HEK293 (cell line): ENCODE measurements around the gene PARD3.

Source experiments
- CTCF ChIA-PET: fragments of 350-600 bp; formaldehyde crosslinking; extraction: SDS; loops from one replicate; lab custom pipeline; 2021; ENCODE audit warnings: antibody characterized with exemption; lab: Yijun Ruan, JAX
- POLR2A ChIA-PET: fragments of 300-600 bp; formaldehyde crosslinking; extraction: SDS; loops from one replicate; lab custom pipeline; 2020; ENCODE audit warnings: antibody characterized with exemption, inconsistent platforms; lab: Yijun Ruan, JAX
- H3K27ac ChIP-seq: fragments of 200-500 bp; sonication (Bioruptor generic); 2 replicates; pipeline ENCODE4 v1.5.1; 2014; ENCODE audit warnings: low read depth, low read length, control low read depth, inconsistent platforms; ENCODE audit errors: extremely low read depth
- H3K36me3 ChIP-seq, 2 experiments: fragments of 200-500 bp in 1 of 2; sonication (Bioruptor generic) in 1 of 2; 1 replicate in 1 of 2; 2 replicates in 1 of 2; pipeline ENCODE4 v1.5.1; 2014 to 2017; ENCODE audit warnings: inconsistent platforms in 2 of 2, low read length in 2 of 2; ENCODE audit not compliant: control insufficient read depth in 2 of 2, insufficient read depth in 1 of 2
- H3K4me1 ChIP-seq: fragments of 200-500 bp; sonication (Bioruptor generic); 2 replicates; pipeline ENCODE4 v1.5.1; 2014; ENCODE audit warnings: mild to moderate bottlenecking, low read length, inconsistent platforms; ENCODE audit not compliant: control insufficient read depth, insufficient read depth
- H3K4me3 ChIP-seq: 2 replicates; pipeline ENCODE4 v1.5.1; 2011; ENCODE audit warnings: low read depth, mild to moderate bottlenecking, control low read depth, low read length, moderate library complexity
- H3K9me3 ChIP-seq: fragments of 200-500 bp; sonication (Bioruptor generic); 2 replicates; pipeline ENCODE4 v1.5.1; 2014; ENCODE audit warnings: low read depth, low read length, inconsistent platforms; ENCODE audit not compliant: control insufficient read depth, insufficient read depth
- GLIS1 ChIP-seq: fragments of 450-650 bp; formaldehyde crosslinking; IDR thresholded peaks from 2 replicates; pipeline ENCODE4 v1.5.1; 2016; ENCODE audit warnings: missing biosample characterization, missing genetic modification characterization
- HOXA7 ChIP-seq: sonication (generic); formaldehyde crosslinking; IDR thresholded peaks from 2 replicates; pipeline ENCODE4 v1.8.1; 2022; ENCODE audit warnings: missing genetic modification reagents, borderline replicate concordance
- KLF1 ChIP-seq: fragments of 450-650 bp; formaldehyde crosslinking; IDR thresholded peaks from 2 replicates; pipeline ENCODE4 v1.5.1; 2016; ENCODE audit warnings: missing biosample characterization, missing genetic modification characterization
- KLF10 ChIP-seq: fragments of 450-650 bp; IDR thresholded peaks from 2 replicates; pipeline ENCODE4 v1.5.1; 2018; ENCODE audit warnings: missing biosample characterization, mild to moderate bottlenecking, missing genetic modification characterization
- KLF9 ChIP-seq: fragments of 450-650 bp; formaldehyde crosslinking; IDR thresholded peaks from 2 replicates; pipeline ENCODE4 v1.5.1; 2016; ENCODE audit warnings: missing biosample characterization, missing genetic modification characterization, low read depth
- SP3 ChIP-seq: fragments of 450-650 bp; formaldehyde crosslinking; IDR thresholded peaks from 2 replicates; pipeline ENCODE4 v1.5.1; 2016; ENCODE audit warnings: missing biosample characterization, missing genetic modification characterization
- YY2 ChIP-seq: fragments of 450-650 bp; formaldehyde crosslinking; IDR thresholded peaks from 2 replicates; pipeline ENCODE4 v1.5.1; 2016; ENCODE audit warnings: missing biosample characterization, missing genetic modification characterization
- ZNF140 ChIP-seq: fragments of 450-650 bp; formaldehyde crosslinking; IDR thresholded peaks from 2 replicates; pipeline ENCODE4 v1.5.1; 2016; ENCODE audit warnings: missing biosample characterization, missing genetic modification characterization
- ZNF184 ChIP-seq: fragments of 450-650 bp; IDR thresholded peaks from 2 replicates; pipeline ENCODE4 v1.5.1; 2018; ENCODE audit warnings: missing biosample characterization, mild to moderate bottlenecking, missing genetic modification characterization
- ZNF202 ChIP-seq: fragments of 450-650 bp; formaldehyde crosslinking; IDR thresholded peaks from 2 replicates; pipeline ENCODE4 v1.5.1; 2016; ENCODE audit warnings: missing biosample characterization, missing genetic modification characterization, borderline replicate concordance
- ZNF350 ChIP-seq: fragments of 450-650 bp; formaldehyde crosslinking; IDR thresholded peaks from 2 replicates; pipeline ENCODE4 v1.5.0; 2017; ENCODE audit warnings: missing biosample characterization, mild to moderate bottlenecking, missing genetic modification characterization
- ZNF37A ChIP-seq: fragments of 450-650 bp; IDR thresholded peaks from 2 replicates; pipeline ENCODE4 v1.5.1; 2018; ENCODE audit warnings: missing biosample characterization, missing genetic modification characterization
- ZNF404 ChIP-seq: fragments of 450-650 bp; formaldehyde crosslinking; IDR thresholded peaks from 2 replicates; pipeline ENCODE4 v1.5.1; 2017; ENCODE audit warnings: missing biosample characterization, missing genetic modification characterization
- ZNF426 ChIP-seq: fragments of 450-650 bp; formaldehyde crosslinking; IDR thresholded peaks from 2 replicates; pipeline ENCODE4 v1.5.1; 2017; ENCODE audit warnings: missing biosample characterization, missing genetic modification characterization, mild to moderate bottlenecking, inconsistent platforms, moderate library complexity
- ZNF510 ChIP-seq: fragments of 450-650 bp; formaldehyde crosslinking; IDR thresholded peaks from 2 replicates; pipeline ENCODE4 v1.5.1; 2018; ENCODE audit warnings: mild to moderate bottlenecking, missing genetic modification characterization, missing biosample characterization; ENCODE audit not compliant: insufficient replicate concordance
- ZNF555 ChIP-seq: fragments of 450-650 bp; formaldehyde crosslinking; conservative IDR thresholded peaks from 2 replicates; pipeline ENCODE4 v1.5.1; 2017; ENCODE audit warnings: missing biosample characterization, mild to moderate bottlenecking, missing genetic modification characterization, inconsistent platforms
- ZNF560 ChIP-seq: fragments of 450-650 bp; formaldehyde crosslinking; IDR thresholded peaks from 2 replicates; pipeline ENCODE4 v1.5.1; 2017; ENCODE audit warnings: missing biosample characterization, missing genetic modification characterization, borderline replicate concordance
- ZNF623 ChIP-seq: fragments of 450-650 bp; formaldehyde crosslinking; IDR thresholded peaks from 2 replicates; pipeline ENCODE4 v1.5.1; 2016; ENCODE audit warnings: missing biosample characterization, missing genetic modification characterization
- ZNF660 ChIP-seq: fragments of 450-650 bp; IDR thresholded peaks from 2 replicates; pipeline ENCODE4 v1.5.1; 2018; ENCODE audit warnings: missing biosample characterization, mild to moderate bottlenecking, missing genetic modification characterization
- ZNF701 ChIP-seq: fragments of 450-650 bp; formaldehyde crosslinking; IDR thresholded peaks from 2 replicates; pipeline ENCODE4 v1.5.1; 2016; ENCODE audit warnings: missing biosample characterization, missing genetic modification characterization
- ZNF792 ChIP-seq: fragments of 450-650 bp; formaldehyde crosslinking; IDR thresholded peaks from 2 replicates; pipeline ENCODE4 v1.5.1; 2016; ENCODE audit warnings: missing biosample characterization, missing genetic modification characterization
- ZNF843 ChIP-seq: fragments of 450-650 bp; formaldehyde crosslinking; IDR thresholded peaks from 2 replicates; pipeline ENCODE4 v1.5.1; 2016; ENCODE audit warnings: missing biosample characterization, missing genetic modification characterization
- TF ChIP-seq, protein P1 (sequence below): fragments of 450-650 bp; formaldehyde crosslinking; IDR thresholded peaks from 2 replicates; pipeline ENCODE4 v1.5.1; 2016; ENCODE audit warnings: missing biosample characterization, missing genetic modification characterization
- TF ChIP-seq, protein P2 (sequence below): fragments of 450-650 bp; formaldehyde crosslinking; IDR thresholded peaks from 2 replicates; pipeline ENCODE4 v1.5.1; 2017; ENCODE audit warnings: missing biosample characterization, missing genetic modification characterization
- TF ChIP-seq, protein P3 (sequence below): fragments of 450-650 bp; formaldehyde crosslinking; IDR thresholded peaks from 2 replicates; pipeline ENCODE4 v1.5.1; 2016; ENCODE audit warnings: missing biosample characterization, missing genetic modification characterization
- TF ChIP-seq, protein P4 (sequence below): fragments of 450-650 bp; formaldehyde crosslinking; IDR thresholded peaks from 2 replicates; pipeline ENCODE4 v1.5.1; 2016; ENCODE audit warnings: missing biosample characterization, missing genetic modification characterization, low read depth

Gene PARD3

DNA sequence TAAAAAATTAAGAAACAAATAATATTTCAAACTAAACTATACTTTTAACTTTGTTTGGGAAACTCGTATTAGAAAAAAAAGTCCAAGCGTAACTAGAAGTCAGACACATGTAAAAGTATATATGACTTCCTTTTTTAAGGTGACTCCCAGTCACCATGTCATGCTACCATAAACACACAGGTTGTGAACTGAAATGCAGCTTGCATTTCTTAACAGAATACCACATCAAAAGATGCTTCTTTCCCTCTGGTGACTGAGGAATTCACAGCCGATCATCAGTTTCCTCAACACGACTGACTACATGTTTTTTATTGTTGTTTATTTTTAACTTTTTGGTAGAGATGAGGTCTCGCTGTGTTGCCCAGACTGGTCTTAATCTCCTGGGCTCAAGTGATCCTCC, 445.0 kb downstream of the PARD3 start:
- Histone ChIP-seq H3K27ac (no peak overlapping the region), H3K4me1 (no peaks in the 10 kb centered on the region), H3K4me3 (no peak overlapping the region), H3K9me3 (no peaks in the 10 kb centered on the region), H3K36me3 (peaks cover 5 to 6% of the 10 kb centered on the region in 2 experiments; a peak in 2 of 3 replicates)
- TF ChIP-seq ZNF701 (tag by site-specific recombination), result no peak
- ChIA-PET POLR2A (no interaction called here), CTCF (no interaction called here)

DNA sequence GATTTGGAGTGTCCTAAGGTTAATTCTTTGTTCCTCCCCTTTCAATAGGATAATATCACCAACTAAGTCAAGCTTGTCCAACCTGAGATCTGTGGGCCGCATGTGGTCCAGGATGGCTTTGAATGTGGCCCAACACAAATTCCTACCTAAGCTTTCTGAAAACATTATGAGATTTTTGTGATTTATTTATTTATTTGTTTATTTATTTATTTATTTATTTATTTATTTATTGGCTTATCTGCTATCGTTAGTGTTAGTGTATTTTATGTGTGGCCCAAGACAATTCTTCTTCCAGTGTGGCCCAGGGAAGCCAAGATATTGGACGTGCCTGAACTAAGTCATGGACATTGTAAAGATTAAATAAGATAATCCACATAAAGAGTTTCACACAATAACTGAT, 446.0 kb downstream of the PARD3 start:
- peaks cover 5 to 6% of the 10 kb centered on the region in 2 experiments; a peak in 2 of 3 replicates for H3K36me3 ChIP-seq
- no peaks in the 10 kb centered on the region for H3K9me3 ChIP-seq
- H3K27ac ChIP-seq, result no peak overlapping the region
- no peak overlapping the region for H3K4me3 ChIP-seq
- POLR2A ChIA-PET, result no interaction called here
- CTCF ChIA-PET, result no interaction called here
- no peaks in the 10 kb centered on the region for H3K4me1 ChIP-seq
- TF ChIP-seq, protein P1, sequence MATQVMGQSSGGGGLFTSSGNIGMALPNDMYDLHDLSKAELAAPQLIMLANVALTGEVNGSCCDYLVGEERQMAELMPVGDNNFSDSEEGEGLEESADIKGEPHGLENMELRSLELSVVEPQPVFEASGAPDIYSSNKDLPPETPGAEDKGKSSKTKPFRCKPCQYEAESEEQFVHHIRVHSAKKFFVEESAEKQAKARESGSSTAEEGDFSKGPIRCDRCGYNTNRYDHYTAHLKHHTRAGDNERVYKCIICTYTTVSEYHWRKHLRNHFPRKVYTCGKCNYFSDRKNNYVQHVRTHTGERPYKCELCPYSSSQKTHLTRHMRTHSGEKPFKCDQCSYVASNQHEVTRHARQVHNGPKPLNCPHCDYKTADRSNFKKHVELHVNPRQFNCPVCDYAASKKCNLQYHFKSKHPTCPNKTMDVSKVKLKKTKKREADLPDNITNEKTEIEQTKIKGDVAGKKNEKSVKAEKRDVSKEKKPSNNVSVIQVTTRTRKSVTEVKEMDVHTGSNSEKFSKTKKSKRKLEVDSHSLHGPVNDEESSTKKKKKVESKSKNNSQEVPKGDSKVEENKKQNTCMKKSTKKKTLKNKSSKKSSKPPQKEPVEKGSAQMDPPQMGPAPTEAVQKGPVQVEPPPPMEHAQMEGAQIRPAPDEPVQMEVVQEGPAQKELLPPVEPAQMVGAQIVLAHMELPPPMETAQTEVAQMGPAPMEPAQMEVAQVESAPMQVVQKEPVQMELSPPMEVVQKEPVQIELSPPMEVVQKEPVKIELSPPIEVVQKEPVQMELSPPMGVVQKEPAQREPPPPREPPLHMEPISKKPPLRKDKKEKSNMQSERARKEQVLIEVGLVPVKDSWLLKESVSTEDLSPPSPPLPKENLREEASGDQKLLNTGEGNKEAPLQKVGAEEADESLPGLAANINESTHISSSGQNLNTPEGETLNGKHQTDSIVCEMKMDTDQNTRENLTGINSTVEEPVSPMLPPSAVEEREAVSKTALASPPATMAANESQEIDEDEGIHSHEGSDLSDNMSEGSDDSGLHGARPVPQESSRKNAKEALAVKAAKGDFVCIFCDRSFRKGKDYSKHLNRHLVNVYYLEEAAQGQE (tag by site-specific recombination), result peak; percentile 38; the same call in 1 of the 2 replicates
- TF ChIP-seq, protein P2, sequence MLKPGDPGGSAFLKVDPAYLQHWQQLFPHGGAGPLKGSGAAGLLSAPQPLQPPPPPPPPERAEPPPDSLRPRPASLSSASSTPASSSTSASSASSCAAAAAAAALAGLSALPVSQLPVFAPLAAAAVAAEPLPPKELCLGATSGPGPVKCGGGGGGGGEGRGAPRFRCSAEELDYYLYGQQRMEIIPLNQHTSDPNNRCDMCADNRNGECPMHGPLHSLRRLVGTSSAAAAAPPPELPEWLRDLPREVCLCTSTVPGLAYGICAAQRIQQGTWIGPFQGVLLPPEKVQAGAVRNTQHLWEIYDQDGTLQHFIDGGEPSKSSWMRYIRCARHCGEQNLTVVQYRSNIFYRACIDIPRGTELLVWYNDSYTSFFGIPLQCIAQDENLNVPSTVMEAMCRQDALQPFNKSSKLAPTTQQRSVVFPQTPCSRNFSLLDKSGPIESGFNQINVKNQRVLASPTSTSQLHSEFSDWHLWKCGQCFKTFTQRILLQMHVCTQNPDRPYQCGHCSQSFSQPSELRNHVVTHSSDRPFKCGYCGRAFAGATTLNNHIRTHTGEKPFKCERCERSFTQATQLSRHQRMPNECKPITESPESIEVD (tag by site-specific recombination), result no peak
- TF ChIP-seq ZNF37A (tag by site-specific recombination) (no peak), ZNF560 (no peak), ZNF623 (tag by site-specific recombination) (peak; percentile 51), ZNF184 (tag by site-specific recombination) (no peak), ZNF404 (tag by site-specific recombination) (peak; percentile 27; the same call in 1 of the 2 replicates), KLF10 (tag by site-specific recombination) (no peak), ZNF426 (tag by site-specific recombination) (peak; percentile 68), KLF9 (tag by site-specific recombination) (no peak), GLIS1 (tag by site-specific recombination) (no peak), KLF1 (no peak), ZNF510 (tag by site-specific recombination) (no peak), YY2 (tag by site-specific recombination) (no peak), ZNF350 (tag by site-specific recombination) (no peak), ZNF202 (tag by site-specific recombination) (peak; percentile 66; the same call in 1 of the 2 replicates), ZNF843 (tag by site-specific recombination) (no peak), ZNF660 (tag by site-specific recombination) (no peak), ZNF792 (tag by site-specific recombination) (no peak), ZNF555 (tag by site-specific recombination) (peak; percentile 65), ZNF140 (tag by site-specific recombination) (peak; percentile 70; the same call in 1 of the 2 replicates), HOXA7 (CRISPR knock-in tag) (no peak), SP3 (tag by site-specific recombination) (no peak)
- TF ChIP-seq, protein P3, sequence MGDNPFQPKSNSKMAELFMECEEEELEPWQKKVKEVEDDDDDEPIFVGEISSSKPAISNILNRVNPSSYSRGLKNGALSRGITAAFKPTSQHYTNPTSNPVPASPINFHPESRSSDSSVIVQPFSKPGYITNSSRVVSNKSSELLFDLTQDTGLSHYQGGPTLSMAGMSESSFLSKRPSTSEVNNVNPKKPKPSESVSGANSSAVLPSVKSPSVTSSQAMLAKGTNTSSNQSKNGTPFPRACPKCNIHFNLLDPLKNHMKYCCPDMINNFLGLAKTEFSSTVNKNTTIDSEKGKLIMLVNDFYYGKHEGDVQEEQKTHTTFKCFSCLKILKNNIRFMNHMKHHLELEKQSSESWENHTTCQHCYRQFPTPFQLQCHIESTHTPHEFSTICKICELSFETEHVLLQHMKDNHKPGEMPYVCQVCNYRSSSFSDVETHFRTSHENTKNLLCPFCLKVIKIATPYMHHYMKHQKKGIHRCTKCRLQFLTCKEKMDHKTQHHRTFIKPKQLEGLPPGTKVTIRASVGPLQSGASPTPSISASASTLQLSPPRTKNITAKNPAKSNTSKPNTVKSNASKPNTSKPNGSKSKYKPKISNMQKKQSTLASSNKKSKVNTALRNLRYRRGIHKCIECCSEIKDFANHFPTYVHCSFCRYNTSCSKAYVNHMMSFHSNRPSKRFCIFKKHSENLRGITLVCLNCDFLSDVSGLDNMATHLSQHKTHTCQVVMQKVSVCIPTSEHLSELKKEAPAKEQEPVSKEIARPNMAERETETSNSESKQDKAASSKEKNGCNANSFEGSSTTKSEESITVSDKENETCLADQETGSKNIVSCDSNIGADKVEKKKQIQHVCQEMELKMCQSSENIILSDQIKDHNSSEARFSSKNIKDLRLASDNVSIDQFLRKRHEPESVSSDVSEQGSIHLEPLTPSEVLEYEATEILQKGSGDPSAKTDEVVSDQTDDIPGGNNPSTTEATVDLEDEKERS (tag by site-specific recombination), result no peak
- TF ChIP-seq, protein P4, sequence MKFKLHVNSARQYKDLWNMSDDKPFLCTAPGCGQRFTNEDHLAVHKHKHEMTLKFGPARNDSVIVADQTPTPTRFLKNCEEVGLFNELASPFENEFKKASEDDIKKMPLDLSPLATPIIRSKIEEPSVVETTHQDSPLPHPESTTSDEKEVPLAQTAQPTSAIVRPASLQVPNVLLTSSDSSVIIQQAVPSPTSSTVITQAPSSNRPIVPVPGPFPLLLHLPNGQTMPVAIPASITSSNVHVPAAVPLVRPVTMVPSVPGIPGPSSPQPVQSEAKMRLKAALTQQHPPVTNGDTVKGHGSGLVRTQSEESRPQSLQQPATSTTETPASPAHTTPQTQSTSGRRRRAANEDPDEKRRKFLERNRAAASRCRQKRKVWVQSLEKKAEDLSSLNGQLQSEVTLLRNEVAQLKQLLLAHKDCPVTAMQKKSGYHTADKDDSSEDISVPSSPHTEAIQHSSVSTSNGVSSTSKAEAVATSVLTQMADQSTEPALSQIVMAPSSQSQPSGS, result no peak
